AG09309 (cell line): ENCODE measurements around the gene KBTBD13.

Source experiments
- DNase-seq: peaks from one replicate; pipeline ENCODE4 v3.0.0-alpha.2; 2010; ENCODE audit warnings: low read depth
- H3K4me3 ChIP-seq: 2 replicates; pipeline ENCODE4 v1.5.1; 2011; ENCODE audit warnings: mild to moderate bottlenecking, low read depth, low read length, moderate library complexity; ENCODE audit not compliant: control insufficient read depth
- TF ChIP-seq, protein P1 (sequence below): IDR thresholded peaks from 2 replicates; pipeline ENCODE4 v1.5.1; 2011; ENCODE audit warnings: mild to moderate bottlenecking, low read depth, low read length, inconsistent platforms; ENCODE audit not compliant: insufficient read depth, control insufficient read depth; ENCODE audit errors: missing control alignments

Gene KBTBD13

DNA sequence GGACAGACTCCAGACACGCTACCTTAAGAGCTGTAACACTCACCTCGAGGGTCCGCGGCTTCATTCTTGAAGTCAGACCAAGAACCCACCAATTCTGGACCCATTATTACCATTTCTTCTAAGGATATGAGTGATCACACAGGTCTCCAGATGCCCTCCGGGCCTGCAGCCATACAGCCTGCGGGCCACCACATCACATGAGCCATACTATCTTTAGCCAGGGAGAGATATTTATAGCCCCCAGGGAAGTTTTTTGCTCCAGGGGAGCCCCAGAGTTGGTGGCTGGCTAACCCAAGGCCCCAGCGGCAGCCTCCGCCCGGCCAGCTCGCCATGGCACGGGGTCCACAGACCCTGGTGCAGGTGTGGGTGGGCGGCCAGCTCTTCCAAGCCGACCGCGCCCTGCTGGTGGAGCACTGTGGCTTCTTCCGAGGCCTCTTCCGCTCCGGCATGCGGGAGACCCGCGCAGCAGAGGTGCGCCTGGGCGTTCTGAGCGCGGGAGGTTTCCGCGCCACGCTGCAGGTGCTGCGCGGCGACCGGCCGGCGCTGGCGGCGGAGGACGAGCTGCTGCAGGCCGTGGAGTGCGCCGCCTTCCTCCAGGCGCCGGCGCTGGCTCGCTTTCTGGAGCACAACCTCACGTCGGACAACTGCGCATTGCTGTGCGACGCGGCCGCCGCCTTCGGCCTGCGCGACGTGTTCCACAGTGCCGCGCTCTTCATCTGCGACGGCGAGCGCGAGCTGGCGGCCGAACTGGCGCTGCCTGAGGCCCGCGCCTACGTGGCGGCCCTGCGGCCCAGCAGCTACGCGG is at the start of gene KBTBD13:
Gene KBTBD13 (plus strand): TSS at position 261 of the 805 bp plus-strand sequence. CDS start 70 bp downstream, at position 331.
- DNase-seq = no peak
- TF ChIP-seq, protein P1, sequence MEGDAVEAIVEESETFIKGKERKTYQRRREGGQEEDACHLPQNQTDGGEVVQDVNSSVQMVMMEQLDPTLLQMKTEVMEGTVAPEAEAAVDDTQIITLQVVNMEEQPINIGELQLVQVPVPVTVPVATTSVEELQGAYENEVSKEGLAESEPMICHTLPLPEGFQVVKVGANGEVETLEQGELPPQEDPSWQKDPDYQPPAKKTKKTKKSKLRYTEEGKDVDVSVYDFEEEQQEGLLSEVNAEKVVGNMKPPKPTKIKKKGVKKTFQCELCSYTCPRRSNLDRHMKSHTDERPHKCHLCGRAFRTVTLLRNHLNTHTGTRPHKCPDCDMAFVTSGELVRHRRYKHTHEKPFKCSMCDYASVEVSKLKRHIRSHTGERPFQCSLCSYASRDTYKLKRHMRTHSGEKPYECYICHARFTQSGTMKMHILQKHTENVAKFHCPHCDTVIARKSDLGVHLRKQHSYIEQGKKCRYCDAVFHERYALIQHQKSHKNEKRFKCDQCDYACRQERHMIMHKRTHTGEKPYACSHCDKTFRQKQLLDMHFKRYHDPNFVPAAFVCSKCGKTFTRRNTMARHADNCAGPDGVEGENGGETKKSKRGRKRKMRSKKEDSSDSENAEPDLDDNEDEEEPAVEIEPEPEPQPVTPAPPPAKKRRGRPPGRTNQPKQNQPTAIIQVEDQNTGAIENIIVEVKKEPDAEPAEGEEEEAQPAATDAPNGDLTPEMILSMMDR = no peak
- H3K4me3 ChIP-seq = no peak within 1 kb of the TSS

DNA sequence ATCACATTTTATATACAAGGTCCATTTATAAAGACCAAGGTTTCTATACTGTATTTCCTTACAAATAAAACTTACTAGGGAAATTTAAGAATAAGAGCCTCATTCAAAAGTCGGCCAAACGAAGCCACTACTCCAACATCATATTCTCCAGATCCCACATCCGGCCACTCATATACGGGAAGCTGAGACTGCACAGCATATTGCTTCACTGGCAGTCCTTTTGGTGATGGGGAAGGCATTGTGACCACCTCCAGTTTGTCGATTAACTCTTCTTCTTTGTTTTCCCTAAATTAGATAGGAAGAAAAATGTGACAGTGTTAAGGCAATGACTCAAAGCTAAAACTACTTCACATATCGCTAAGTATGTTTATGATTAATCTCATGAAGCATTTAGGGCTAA is 49.8 kb upstream of the KBTBD13 start:
- no peak overlapping the region for H3K4me3 ChIP-seq
- no peak for DNase-seq
- TF ChIP-seq, protein P1 = no peak

DNA sequence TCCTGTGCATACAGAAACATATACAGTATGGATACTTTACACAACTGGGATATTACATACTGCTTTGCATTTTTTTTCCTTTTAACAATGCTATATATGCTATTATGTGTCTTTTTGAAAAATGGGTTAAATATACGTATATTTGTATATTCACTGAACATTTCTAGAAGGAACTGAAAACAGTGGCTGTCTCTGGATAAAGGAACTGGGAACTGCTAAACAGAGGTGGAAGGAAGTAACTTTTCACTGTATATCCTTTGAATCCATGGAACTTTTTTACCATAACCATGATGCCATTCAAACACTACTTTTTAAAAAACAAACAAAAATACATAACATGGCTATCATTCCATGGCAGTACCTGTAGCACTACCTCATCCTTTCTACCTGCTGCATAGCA is 49.0 kb upstream of the KBTBD13 start:
- TF ChIP-seq, protein P1 = no peak
- no peak overlapping the region for H3K4me3 ChIP-seq
- DNase-seq = no peak

DNA sequence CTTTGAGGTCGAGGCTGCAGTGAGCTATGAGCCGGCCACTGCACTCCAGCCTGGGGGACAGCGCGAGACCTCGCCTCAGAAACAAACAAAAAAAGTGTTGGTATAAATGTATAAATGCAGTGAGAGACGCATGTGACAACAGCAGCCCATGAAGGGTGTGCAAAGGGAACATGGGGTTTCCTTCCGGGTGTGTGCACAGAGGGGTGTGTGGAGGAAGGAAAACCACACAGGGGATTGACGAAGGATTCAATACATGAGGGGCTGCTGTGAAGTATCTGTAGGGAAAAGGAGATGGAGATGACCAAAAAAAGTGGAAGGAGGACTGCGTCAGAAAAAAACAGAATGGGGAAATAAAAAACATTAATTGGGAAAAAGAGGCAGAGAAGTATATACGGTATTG is 48.2 kb upstream of the KBTBD13 start:
- peak overlapping the region; percentile 97 for H3K4me3 ChIP-seq
- DNase-seq = no peak

DNA sequence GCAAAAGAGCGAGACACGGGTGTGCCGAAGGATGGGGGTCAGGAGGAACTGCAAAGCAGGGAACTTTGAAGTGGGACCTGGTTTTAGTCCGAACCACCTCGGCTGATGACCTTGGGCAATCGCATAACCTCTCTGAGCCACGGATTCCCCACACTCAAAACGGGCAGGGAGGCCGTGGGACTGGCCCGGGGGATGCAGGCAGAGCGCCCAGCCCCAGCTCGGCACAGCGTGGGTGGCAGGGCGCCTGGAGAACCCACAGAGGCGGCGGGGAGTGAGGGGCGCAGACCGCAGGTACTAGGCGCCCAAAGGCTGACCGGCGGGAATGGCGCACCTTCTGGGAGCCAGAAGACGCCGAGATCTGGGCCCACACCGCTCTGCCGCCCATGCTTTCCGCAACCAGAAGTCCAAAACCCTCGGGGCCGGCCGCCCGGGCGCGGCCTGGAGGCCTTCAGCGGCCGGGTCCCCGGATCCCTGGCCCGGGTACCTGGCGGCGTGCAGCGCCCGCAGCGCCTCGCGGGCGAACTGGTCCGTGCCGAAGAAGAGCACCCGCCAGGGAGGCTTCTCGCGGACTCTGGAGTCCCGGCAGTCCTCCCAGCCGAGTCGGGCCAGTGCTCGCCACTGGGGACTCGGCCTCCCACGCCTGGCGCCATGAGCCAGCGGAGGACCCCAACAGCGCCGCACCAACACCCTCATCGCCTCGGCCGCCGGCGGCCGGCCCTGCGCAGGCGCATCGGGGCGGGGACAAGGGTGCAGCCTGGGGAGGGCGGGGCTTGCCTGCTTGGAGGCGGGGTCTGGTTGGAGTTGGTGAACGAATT is 47.4 kb upstream of the KBTBD13 start, which contains the start of gene MTFMT:
Gene MTFMT (minus strand): TSS at position 719 of the 815 bp plus-strand sequence. CDS start 26 bp downstream, at position 693.
- TF ChIP-seq, protein P1 = no peak
- DNase-seq = peak; percentile 16
- peak within 1 kb of the TSS; percentile 97 for H3K4me3 ChIP-seq

More for the DNA sequence above, 48.2 kb upstream of the KBTBD13 start:
- TF ChIP-seq, protein P1 = no peak

DNA sequence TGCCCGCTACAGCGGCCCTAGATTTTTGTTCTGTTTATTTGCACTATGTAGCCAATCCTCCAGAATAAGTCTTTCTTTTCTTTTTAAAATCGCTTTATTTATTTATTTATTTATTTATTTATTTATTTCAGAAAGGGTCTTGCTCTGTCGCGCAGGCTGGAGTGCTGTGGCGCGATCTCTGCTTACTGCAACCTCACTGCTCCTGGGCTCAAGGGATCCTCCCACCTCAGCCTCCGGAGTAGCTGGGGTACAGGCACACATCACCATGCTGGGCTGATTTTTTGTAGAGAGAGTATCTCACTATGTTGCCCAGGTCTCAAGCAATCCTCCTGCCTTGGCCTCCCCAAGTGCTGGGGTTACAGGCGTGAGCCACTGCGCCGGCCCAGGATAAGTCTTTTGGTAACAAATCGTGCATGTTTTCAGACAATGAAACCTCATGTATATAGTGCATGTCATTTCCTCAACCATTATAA is 46.8 kb upstream of the KBTBD13 start:
- no peak for DNase-seq
- TF ChIP-seq, protein P1 = no peak
- H3K4me3 ChIP-seq = peak overlapping the region; percentile 97
